ENCODE data around the gene REPS1. TPM values are rescaled to one million over a fixed set of nuclear protein-coding genes. Genes with fewer than 3 reads are reported as not detected.
"Not testable (repeated sequence)": the region's sequence is repeated elsewhere in the genome, so short reads cannot be mapped to it uniquely, and the experiment has no call there.

REPS1 gene
- polyA plus RNA-seq, 3 donors from 2014 or later: 14.3 to 25.6 (median 18.2) TPM

GRCh38 chr6:139016337-139017213 is 28.5 kb upstream of the REPS1 start:
- H3K4me3 Mint-ChIP-seq: no peak overlapping the region
- H3K36me3 Mint-ChIP-seq: peaks cover 0 to 3% (median 0%) of the 10 kb centered on the region in 3 donors
- H3K27me3 Mint-ChIP-seq (ENCODE audit: low read depth in 3 of 3): peaks cover 3 to 10% (median 7%) of the 10 kb centered on the region in 3 donors
- no peak for DNase-seq
- no peaks in the 10 kb centered on the region for H3K9me3 Mint-ChIP-seq
- H3K4me1 Mint-ChIP-seq: no peaks in the 10 kb centered on the region
- H3K27ac Mint-ChIP-seq: no peak overlapping the region

GRCh38 chr6:139014945-139015344 is 26.9 kb upstream of the REPS1 start:
- DNase-seq: no peak
- H3K4me3 Mint-ChIP-seq: no peak overlapping the region
- no peaks in the 10 kb centered on the region for H3K4me1 Mint-ChIP-seq
- H3K27me3 Mint-ChIP-seq (ENCODE audit: low read depth in 3 of 3): peaks cover 3 to 10% (median 9%) of the 10 kb centered on the region in 3 donors
- H3K36me3 Mint-ChIP-seq: peaks cover 0 to 3% (median 0%) of the 10 kb centered on the region in 3 donors
- no peaks in the 10 kb centered on the region for H3K9me3 Mint-ChIP-seq
- peak overlapping the region in 1 of 6 donors; percentile 36 for H3K27ac Mint-ChIP-seq

GRCh38 chr6:139013185-139013800 is 25.2 kb upstream of the REPS1 start:
- Mint-ChIP-seq H3K27ac (no peak overlapping the region), H3K4me1 (no peaks in the 10 kb centered on the region), H3K4me3 (no peak overlapping the region), H3K9me3 (no peaks in the 10 kb centered on the region), H3K27me3 (ENCODE audit: low read depth in 3 of 3) (peaks cover 3 to 10% (median 9%) of the 10 kb centered on the region in 3 donors), H3K36me3 (no peaks in the 10 kb centered on the region)
- no peak for DNase-seq

- H3K4me1 Mint-ChIP-seq: no peaks in the 10 kb centered on the region
- no peaks in the 10 kb centered on the region for H3K36me3 Mint-ChIP-seq
- peaks cover 3 to 10% (median 7%) of the 10 kb centered on the region in 3 donors for H3K27me3 Mint-ChIP-seq (ENCODE audit: low read depth in 3 of 3)
- no peak overlapping the region for H3K27ac Mint-ChIP-seq
- H3K4me3 Mint-ChIP-seq: no peak overlapping the region
- no peaks in the 10 kb centered on the region for H3K9me3 Mint-ChIP-seq
- DNase-seq: no peak
Observed at GRCh38 chr6:139011980-139012379, 23.9 kb upstream of the REPS1 start.

- Mint-ChIP-seq H3K27me3 (ENCODE audit: low read depth in 3 of 3) (peaks cover 3 to 10% (median 7%) of the 10 kb centered on the region in 3 donors), H3K4me3 (no peak overlapping the region), H3K36me3 (no peaks in the 10 kb centered on the region), H3K4me1 (no peaks in the 10 kb centered on the region), H3K9me3 (no peaks in the 10 kb centered on the region), H3K27ac (no peak overlapping the region)
- DNase-seq: no peak
Observed at GRCh38 chr6:139010674-139011073, 22.6 kb upstream of the REPS1 start.

- Mint-ChIP-seq H3K4me3 (no peak overlapping the region), H3K36me3 (no peaks in the 10 kb centered on the region), H3K9me3 (no peaks in the 10 kb centered on the region), H3K4me1 (no peaks in the 10 kb centered on the region), H3K27ac (no peak overlapping the region), H3K27me3 (ENCODE audit: low read depth in 3 of 3) (peaks cover 5 to 6% (median 5%) of the 10 kb centered on the region in 3 donors)
- no peak for DNase-seq
Observed at GRCh38 chr6:139008117-139008516, 20.1 kb upstream of the REPS1 start.

GRCh38 chr6:139007428-139007827 is 19.4 kb upstream of the REPS1 start:
- Mint-ChIP-seq H3K27me3 (ENCODE audit: low read depth in 3 of 3) (peaks cover 5% of the 10 kb centered on the region in 3 donors), H3K27ac (no peak overlapping the region), H3K36me3 (no peaks in the 10 kb centered on the region), H3K4me3 (no peak overlapping the region), H3K9me3 (no peaks in the 10 kb centered on the region), H3K4me1 (no peaks in the 10 kb centered on the region)
- no peak for DNase-seq

GRCh38 chr6:139006477-139006876 is 18.4 kb upstream of the REPS1 start:
- Mint-ChIP-seq H3K27ac (peak overlapping the region in 1 of 6 donors; percentile 81), H3K4me3 (no peak overlapping the region), H3K36me3 (no peaks in the 10 kb centered on the region), H3K9me3 (no peaks in the 10 kb centered on the region), H3K27me3 (ENCODE audit: low read depth in 3 of 3) (peaks cover 1 to 5% (median 5%) of the 10 kb centered on the region in 3 donors), H3K4me1 (no peaks in the 10 kb centered on the region)
- DNase-seq: no peak

- Mint-ChIP-seq H3K4me1 (no peaks in the 10 kb centered on the region), H3K9me3 (no peaks in the 10 kb centered on the region), H3K36me3 (no peaks in the 10 kb centered on the region), H3K4me3 (no peak overlapping the region), H3K27me3 (ENCODE audit: low read depth in 3 of 3) (peaks cover 0 to 7% (median 5%) of the 10 kb centered on the region in 3 donors), H3K27ac (no peak overlapping the region)
- no peak for DNase-seq
Observed at GRCh38 chr6:139003751-139004150, 15.7 kb upstream of the REPS1 start.

- no peaks in the 10 kb centered on the region for H3K9me3 Mint-ChIP-seq
- H3K36me3 Mint-ChIP-seq: no peaks in the 10 kb centered on the region
- H3K27ac Mint-ChIP-seq: no peak overlapping the region
- H3K4me1 Mint-ChIP-seq: no peaks in the 10 kb centered on the region
- peaks cover 0 to 8% (median 8%) of the 10 kb centered on the region in 3 donors for H3K27me3 Mint-ChIP-seq (ENCODE audit: low read depth in 3 of 3)
- no peak for DNase-seq
- H3K4me3 Mint-ChIP-seq: no peak overlapping the region
Observed at GRCh38 chr6:138999949-139000725, 12.1 kb upstream of the REPS1 start.

- Mint-ChIP-seq H3K36me3 (no peaks in the 10 kb centered on the region), H3K27ac (no peak overlapping the region), H3K4me3 (no peak overlapping the region), H3K4me1 (no peaks in the 10 kb centered on the region), H3K27me3 (ENCODE audit: low read depth in 3 of 3) (peaks cover 0 to 10% (median 4%) of the 10 kb centered on the region in 3 donors), H3K9me3 (no peaks in the 10 kb centered on the region)
- DNase-seq: no peak
Observed at GRCh38 chr6:138997136-138997535, 9.1 kb upstream of the REPS1 start.

- no peak overlapping the region for H3K4me3 Mint-ChIP-seq
- no peaks in the 10 kb centered on the region for H3K36me3 Mint-ChIP-seq
- DNase-seq: no peak
- no peaks in the 10 kb centered on the region for H3K4me1 Mint-ChIP-seq
- no peaks in the 10 kb centered on the region for H3K9me3 Mint-ChIP-seq
- no peak overlapping the region for H3K27ac Mint-ChIP-seq
- peaks cover 0 to 10% (median 4%) of the 10 kb centered on the region in 3 donors for H3K27me3 Mint-ChIP-seq (ENCODE audit: low read depth in 3 of 3)
Observed at GRCh38 chr6:138996524-138996923, 8.5 kb upstream of the REPS1 start.

GRCh38 chr6:138993410-138993809 is 5.4 kb upstream of the REPS1 start:
- H3K36me3 Mint-ChIP-seq, DNase-seq, H3K27ac Mint-ChIP-seq, H3K4me3 Mint-ChIP-seq, H3K9me3 Mint-ChIP-seq, H3K4me1 Mint-ChIP-seq: not testable (repeated sequence)
- peaks cover 0 to 15% (median 3%) of the 10 kb centered on the region in 3 donors for H3K27me3 Mint-ChIP-seq (ENCODE audit: low read depth in 3 of 3)

GRCh38 chr6:138992965-138993364 is 4.9 kb upstream of the REPS1 start:
- H3K9me3 Mint-ChIP-seq, H3K4me1 Mint-ChIP-seq, H3K27ac Mint-ChIP-seq, DNase-seq, H3K36me3 Mint-ChIP-seq, H3K4me3 Mint-ChIP-seq: not testable (repeated sequence)
- H3K27me3 Mint-ChIP-seq (ENCODE audit: low read depth in 3 of 3): peaks cover 0 to 19% (median 8%) of the 10 kb centered on the region in 3 donors
